ENCODE results near the gene OFD1.

OFD1 gene

GRCh38 chrX:13756381-13756780 lies 21.8 kb downstream of the OFD1 start:
- no peak for DNase-seq

- DNase-seq = peak in 1 of 2 experiments; percentile 10
These were observed 24.7 kb downstream of the OFD1 start for GRCh38 chrX:13759152-13759718.

- no peak for DNase-seq
These were observed 25.9 kb downstream of the OFD1 start for GRCh38 chrX:13760426-13760825.

DNA sequence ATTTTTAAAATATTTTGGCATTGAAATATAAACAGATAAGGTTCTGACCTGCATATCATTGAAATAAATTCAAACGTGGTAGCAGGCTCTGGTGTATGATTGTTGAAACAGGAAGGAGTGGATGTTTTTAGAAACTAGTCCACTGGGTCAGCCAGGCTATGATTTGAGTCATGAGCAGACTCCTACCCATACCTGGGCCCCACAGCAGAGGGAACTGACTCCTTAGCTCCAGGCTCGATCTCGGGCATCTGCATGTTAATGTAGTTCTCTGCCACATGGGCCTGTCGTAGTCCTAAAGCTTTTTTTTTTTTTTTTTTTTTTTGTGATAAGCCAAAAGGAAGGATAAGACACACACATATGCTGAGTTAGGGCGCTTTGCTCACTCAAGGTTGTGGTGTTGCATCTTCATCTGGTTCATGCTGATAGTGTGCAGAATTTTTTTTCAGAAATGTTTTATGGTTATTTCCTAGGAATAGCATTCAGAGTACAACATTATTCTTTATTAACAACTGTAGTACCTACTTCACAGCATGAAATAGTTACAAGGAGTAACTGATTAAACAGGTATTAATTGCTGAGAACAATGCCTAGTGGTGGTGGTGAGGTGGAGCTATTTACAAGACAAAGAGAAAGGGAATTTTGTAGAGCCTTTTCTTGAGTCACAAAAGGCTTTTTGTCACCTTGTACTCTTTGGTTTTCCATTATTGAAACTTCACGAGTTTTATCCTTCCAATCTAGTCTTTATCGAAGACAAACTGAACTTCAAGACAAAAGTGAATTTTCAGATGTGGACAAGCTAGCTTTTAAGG lies 27.3 kb downstream of the OFD1 start:
- no peak for DNase-seq

GRCh38 chrX:13763489-13763888 lies 28.9 kb downstream of the OFD1 start:
- DNase-seq = no peak

GRCh38 chrX:13764281-13764680 lies 29.7 kb downstream of the OFD1 start:
- no peak for DNase-seq

GRCh38 chrX:13764765-13765164 lies 30.2 kb downstream of the OFD1 start:
- no peak for DNase-seq

DNA sequence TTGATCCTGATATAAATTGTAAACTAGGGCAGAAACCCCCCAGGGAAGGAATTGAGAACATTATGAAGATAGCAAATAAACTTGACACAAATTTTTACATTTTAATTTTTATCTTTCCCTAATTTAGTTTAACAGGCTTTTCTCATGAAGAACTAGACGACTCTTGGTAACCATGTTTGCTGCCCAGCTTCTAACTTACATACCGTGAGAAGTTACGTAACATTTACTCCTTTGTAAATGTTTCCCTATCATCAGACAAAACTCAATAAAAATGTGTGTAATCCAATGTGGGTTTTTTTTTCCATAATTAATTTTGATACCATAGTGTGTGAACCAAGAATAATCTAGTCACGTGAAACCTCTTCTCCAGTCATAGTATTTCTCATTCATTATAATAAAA lies 34.4 kb downstream of the OFD1 start:
- DNase-seq = no peak

DNA sequence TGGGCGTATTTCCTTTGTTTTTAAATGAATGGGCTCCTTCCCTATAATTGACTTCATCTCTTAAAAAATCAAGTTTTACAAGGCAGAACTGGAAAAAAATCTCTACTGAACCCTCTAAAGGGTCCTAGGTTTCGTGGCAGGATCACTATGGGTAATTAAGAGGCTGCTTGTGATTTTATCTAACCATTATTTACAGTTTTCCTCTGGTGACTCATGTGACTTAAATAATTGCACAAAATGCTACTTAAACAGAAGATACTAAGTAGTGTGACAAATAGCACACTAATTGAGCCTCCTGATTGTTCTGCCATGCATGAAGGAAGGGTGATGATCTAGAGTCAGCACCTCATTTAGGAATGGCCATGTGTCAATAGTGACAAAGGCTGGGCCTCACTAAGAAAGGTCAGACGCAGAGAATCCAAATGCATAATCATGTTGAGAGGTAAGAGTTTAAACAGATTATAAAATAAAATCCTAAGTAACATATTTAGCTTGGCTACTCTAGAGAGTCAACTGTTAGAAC lies 35.5 kb downstream of the OFD1 start:
- DNase-seq = no peak

- DNase-seq = no peak
These were observed 40.1 kb downstream of the OFD1 start for GRCh38 chrX:13774696-13775095.

DNA sequence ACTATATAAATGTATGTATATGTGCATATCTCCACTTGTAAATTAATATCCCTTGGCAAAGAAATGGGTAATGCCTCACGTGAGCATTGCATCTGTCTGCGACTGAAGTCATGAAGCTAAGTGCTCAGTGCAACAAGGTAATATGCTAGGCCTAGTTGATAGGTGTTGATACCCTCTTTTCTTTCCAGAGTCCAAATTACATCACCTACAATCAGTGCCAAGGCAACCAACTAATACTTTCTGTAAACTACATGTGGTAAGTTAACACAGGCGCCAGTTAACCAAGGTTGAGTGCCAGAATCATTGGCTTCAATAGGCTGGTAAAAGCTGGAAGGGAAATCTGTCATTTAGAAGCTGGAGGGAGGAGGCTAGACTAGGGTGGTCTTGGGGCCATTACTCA lies 41.3 kb downstream of the OFD1 start:
- no peak for DNase-seq

GRCh38 chrX:13776387-13776786 lies 41.8 kb downstream of the OFD1 start:
- DNase-seq = no peak

DNA sequence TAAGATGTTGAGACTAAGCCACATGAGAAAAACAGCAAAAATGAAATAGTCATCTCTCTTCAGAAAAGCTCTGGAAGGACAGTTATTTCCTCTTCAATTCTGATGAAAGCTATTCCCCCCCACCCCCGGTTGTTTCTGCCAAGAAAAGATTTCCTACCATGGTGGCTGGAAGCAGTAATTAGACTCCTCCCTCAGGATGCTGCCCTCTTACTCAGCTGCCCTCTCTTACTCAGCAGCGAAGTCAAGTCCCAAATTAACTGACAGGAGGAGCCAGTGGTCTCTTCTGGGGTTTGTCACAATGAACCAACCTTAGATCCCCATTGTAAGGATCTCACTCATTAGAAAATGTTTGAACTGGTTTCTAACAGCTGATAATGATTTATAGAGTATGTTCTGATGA lies 44.4 kb downstream of the OFD1 start:
- DNase-seq = no peak

GRCh38 chrX:13780868-13781427 lies 46.4 kb downstream of the OFD1 start:
- no peak for DNase-seq

GRCh38 chrX:13786048-13786447 lies 51.5 kb downstream of the OFD1 start:
- DNase-seq = no peak

GRCh38 chrX:13790206-13791131 lies 55.9 kb downstream of the OFD1 start:
- DNase-seq = no peak

- no peak for DNase-seq
These were observed 56.6 kb downstream of the OFD1 start for GRCh38 chrX:13791145-13791544.

DNA sequence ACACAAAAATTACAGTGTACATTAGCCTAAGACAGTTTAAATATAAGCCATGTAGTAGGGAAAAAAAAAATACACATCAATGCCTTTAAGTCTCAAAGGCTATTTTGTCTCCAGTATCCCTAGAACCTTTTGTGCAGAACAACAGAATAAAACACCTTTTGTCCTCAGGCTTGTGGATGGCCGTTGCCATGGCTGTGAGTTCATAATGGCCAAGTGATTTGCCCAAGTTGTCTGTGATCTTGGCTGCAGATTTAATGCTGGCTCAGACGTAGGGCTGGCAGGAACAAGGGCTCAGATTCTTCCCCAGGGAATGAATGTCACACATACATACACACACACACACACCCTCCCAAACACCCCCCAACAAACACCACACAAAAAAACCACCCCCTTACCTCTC lies 57.0 kb downstream of the OFD1 start:
- DNase-seq = no peak

- DNase-seq = no peak
These were observed 59.3 kb downstream of the OFD1 start for GRCh38 chrX:13793897-13794296.

DNA sequence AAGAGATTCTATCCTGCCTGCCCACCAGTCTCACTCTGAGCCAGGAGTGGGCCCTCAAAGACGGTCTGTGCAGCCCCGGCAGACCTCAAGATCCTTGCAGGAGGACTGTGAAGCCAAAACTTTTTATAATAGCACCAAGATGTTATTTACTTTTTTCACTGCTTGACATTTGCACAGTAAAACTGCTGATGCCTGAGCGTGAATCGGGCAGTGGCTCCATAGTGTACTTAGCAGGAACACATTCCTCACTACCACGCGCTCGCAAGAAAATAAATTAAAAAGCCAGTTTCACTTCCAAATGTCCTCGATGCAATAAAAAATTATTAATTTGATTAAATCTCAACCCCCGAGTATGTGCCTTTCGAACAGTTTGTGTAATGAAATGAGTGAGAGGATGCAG lies 59.9 kb downstream of the OFD1 start:
- no peak for DNase-seq

- no peak for DNase-seq
These were observed 63.0 kb downstream of the OFD1 start for GRCh38 chrX:13797512-13797911.

- DNase-seq = no peak
These were observed 63.6 kb downstream of the OFD1 start for GRCh38 chrX:13798184-13798583.

DNA sequence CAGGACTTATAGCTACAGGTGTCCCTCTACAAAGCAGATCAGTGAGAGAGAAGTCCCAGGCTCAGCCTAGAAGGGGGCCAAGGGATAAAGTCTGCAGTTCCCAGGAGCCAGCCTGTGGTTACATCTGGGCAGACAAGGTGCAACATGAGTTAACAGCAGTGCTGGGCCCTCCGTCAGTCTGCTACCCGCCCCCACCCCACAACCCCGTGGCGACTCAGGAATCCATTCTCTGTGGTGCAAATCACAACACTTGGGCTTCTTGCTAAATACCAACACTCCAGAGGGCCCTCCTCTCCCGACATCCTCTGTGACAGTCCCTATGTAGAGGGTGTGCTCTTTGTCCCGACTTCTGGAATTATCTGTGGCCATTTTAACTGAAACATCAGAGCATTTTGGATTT lies 68.6 kb downstream of the OFD1 start:
- DNase-seq = no peak

Data from AML-193 (cell line).